Central memory CD4-positive, alpha-beta T cell (primary cell): ENCODE results near the gene EMILIN3.

ENCODE experiments used
- DNase-seq: peaks from one replicate; pipeline ENCODE4 v3.0.0; 2022

The EMILIN3 gene

GRCh38 chr20:41344938-41345728, 21.5 kb downstream of the EMILIN3 start:
- DNase-seq = no peak

GRCh38 chr20:41344477-41344876, 22.1 kb downstream of the EMILIN3 start:
- no peak for DNase-seq

- DNase-seq = no peak
Measured at GRCh38 chr20:41342474-41343464, 23.8 kb downstream of the EMILIN3 start.

GRCh38 chr20:41340327-41341055, 26.1 kb downstream of the EMILIN3 start, which contains the start of gene LPIN3:
TSS of gene LPIN3 (plus strand) at chr20:41340821. CDS start at chr20:41345804, 4,983 bp downstream.
- peak; percentile 18 for DNase-seq

- peak; percentile 76 for DNase-seq
Measured at GRCh38 chr20:41339957-41340326, 26.7 kb downstream of the EMILIN3 start.

GRCh38 chr20:41336711-41337492, 29.7 kb downstream of the EMILIN3 start:
- no peak for DNase-seq

GRCh38 chr20:41335591-41335990, 31.0 kb downstream of the EMILIN3 start:
- DNase-seq = no peak

- DNase-seq = no peak
Measured at GRCh38 chr20:41334443-41335421, 31.9 kb downstream of the EMILIN3 start.

GRCh38 chr20:41334036-41334435, 32.6 kb downstream of the EMILIN3 start:
- DNase-seq = no peak

- DNase-seq = no peak
Measured at GRCh38 chr20:41331731-41332130, 34.9 kb downstream of the EMILIN3 start.

- no peak for DNase-seq
Measured at GRCh38 chr20:41330941-41331340, 35.7 kb downstream of the EMILIN3 start.

- no peak for DNase-seq
Measured at GRCh38 chr20:41330343-41330720, 36.3 kb downstream of the EMILIN3 start.

- peak; percentile 15 for DNase-seq
Measured at GRCh38 chr20:41329435-41330342, 36.9 kb downstream of the EMILIN3 start.

- DNase-seq = no peak
Measured at GRCh38 chr20:41327178-41327577, 39.4 kb downstream of the EMILIN3 start.

- DNase-seq = no peak
Measured at GRCh38 chr20:41320976-41321375, 45.6 kb downstream of the EMILIN3 start.

GRCh38 chr20:41320441-41320840, 46.2 kb downstream of the EMILIN3 start:
- DNase-seq = no peak

- no peak for DNase-seq
Measured at GRCh38 chr20:41318271-41318649, 48.4 kb downstream of the EMILIN3 start.

GRCh38 chr20:41317546-41318270, 48.9 kb downstream of the EMILIN3 start, which contains the start of gene ZHX3:
TSS of gene ZHX3 (minus strand) at chr20:41317731. CDS start at chr20:41204916, 112,815 bp downstream.
- DNase-seq = peak; percentile 95
